PFSK-1 (cell line): Measurements from ENCODE around the gene GLRB.

Experiments
- FOXP2 ChIP-seq: optimal IDR thresholded peaks from 2 replicates; pipeline ENCODE3; 2011; ENCODE audit warnings: borderline replicate concordance, control low read depth, inconsistent platforms; ENCODE audit not compliant: insufficient read depth; ENCODE audit errors: extremely low read length, extremely low read depth
- POLR2AphosphoS5 ChIP-seq: IDR thresholded peaks from 2 replicates; pipeline ENCODE4 v1.6.1; 2012; ENCODE audit warnings: low read depth, mild to moderate bottlenecking, control low read depth, low read length, moderate library complexity
- SIN3A ChIP-seq: IDR thresholded peaks from 2 replicates; pipeline ENCODE4 v1.6.1; 2012; ENCODE audit warnings: mild to moderate bottlenecking, low read length, moderate library complexity, borderline replicate concordance; ENCODE audit not compliant: insufficient read depth
- TAF1 ChIP-seq: IDR thresholded peaks from 2 replicates; pipeline ENCODE4 v1.6.1; 2012; ENCODE audit warnings: low read length, control low read depth, borderline replicate concordance; ENCODE audit not compliant: insufficient read depth
- TF ChIP-seq, protein P1 (sequence below), 2 experiments: IDR thresholded peaks; 2 replicates each; pipeline versions ENCODE4 v1.6.1 to v1.8.0; 2011 to 2012; ENCODE audit warnings: low read depth in 2 of 2, low read length in 2 of 2, control low read depth in 1 of 2, inconsistent platforms in 1 of 2, mild to moderate bottlenecking in 1 of 2, moderate library complexity in 1 of 2; ENCODE audit not compliant: insufficient read depth in 1 of 2

GRCh38 chr4:157035471-157035870 is 40.5 kb upstream of the GLRB start:
- no peak for TF ChIP-seq POLR2AphosphoS5
- TF ChIP-seq FOXP2 = no peak
- no peak for TF ChIP-seq TAF1
- TF ChIP-seq, protein P1, sequence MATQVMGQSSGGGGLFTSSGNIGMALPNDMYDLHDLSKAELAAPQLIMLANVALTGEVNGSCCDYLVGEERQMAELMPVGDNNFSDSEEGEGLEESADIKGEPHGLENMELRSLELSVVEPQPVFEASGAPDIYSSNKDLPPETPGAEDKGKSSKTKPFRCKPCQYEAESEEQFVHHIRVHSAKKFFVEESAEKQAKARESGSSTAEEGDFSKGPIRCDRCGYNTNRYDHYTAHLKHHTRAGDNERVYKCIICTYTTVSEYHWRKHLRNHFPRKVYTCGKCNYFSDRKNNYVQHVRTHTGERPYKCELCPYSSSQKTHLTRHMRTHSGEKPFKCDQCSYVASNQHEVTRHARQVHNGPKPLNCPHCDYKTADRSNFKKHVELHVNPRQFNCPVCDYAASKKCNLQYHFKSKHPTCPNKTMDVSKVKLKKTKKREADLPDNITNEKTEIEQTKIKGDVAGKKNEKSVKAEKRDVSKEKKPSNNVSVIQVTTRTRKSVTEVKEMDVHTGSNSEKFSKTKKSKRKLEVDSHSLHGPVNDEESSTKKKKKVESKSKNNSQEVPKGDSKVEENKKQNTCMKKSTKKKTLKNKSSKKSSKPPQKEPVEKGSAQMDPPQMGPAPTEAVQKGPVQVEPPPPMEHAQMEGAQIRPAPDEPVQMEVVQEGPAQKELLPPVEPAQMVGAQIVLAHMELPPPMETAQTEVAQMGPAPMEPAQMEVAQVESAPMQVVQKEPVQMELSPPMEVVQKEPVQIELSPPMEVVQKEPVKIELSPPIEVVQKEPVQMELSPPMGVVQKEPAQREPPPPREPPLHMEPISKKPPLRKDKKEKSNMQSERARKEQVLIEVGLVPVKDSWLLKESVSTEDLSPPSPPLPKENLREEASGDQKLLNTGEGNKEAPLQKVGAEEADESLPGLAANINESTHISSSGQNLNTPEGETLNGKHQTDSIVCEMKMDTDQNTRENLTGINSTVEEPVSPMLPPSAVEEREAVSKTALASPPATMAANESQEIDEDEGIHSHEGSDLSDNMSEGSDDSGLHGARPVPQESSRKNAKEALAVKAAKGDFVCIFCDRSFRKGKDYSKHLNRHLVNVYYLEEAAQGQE (IDR thresholded peaks at IDR 0.05; ENCODE audit: insufficient read depth in 1 of 2, low read depth in 2 of 2, low read length in 2 of 2) = no peak
- no peak for TF ChIP-seq SIN3A
